ENCODE data around the gene DYRK1B.

DYRK1B gene

GRCh38 chr19:39852882-39853281 lies 18.9 kb upstream of the DYRK1B start:
- no peak for DNase-seq (ENCODE audit: low read depth)

- DNase-seq (ENCODE audit: low read depth): no peak
Measured at GRCh38 chr19:39850892-39851291, 16.9 kb upstream of the DYRK1B start.

- DNase-seq (ENCODE audit: low read depth): no peak
Measured at GRCh38 chr19:39848392-39848791, 14.4 kb upstream of the DYRK1B start.

- DNase-seq (ENCODE audit: low read depth): no peak
Measured at GRCh38 chr19:39847525-39847924, 13.6 kb upstream of the DYRK1B start.

- no peak for DNase-seq (ENCODE audit: low read depth)
Measured at GRCh38 chr19:39846678-39847486, 12.9 kb upstream of the DYRK1B start.

- DNase-seq (ENCODE audit: low read depth): peak; percentile 88
Measured at GRCh38 chr19:39845933-39846677, 12.1 kb upstream of the DYRK1B start, which contains the start of gene FBL. Gene FBL, minus strand, starts transcription at chr19:39846379. Its CDS starts 79 bp downstream, at chr19:39846300.

- no peak for DNase-seq (ENCODE audit: low read depth)
Measured at GRCh38 chr19:39845584-39845932, 11.6 kb upstream of the DYRK1B start.

GRCh38 chr19:39845172-39845571 lies 11.2 kb upstream of the DYRK1B start:
- DNase-seq (ENCODE audit: low read depth): no peak

- DNase-seq (ENCODE audit: low read depth): peak; percentile 59
Measured at GRCh38 chr19:39843919-39844793, 10.2 kb upstream of the DYRK1B start.

GRCh38 chr19:39842693-39843435 lies 8.9 kb upstream of the DYRK1B start:
- no peak for DNase-seq (ENCODE audit: low read depth)

- no peak for DNase-seq (ENCODE audit: low read depth)
Measured at GRCh38 chr19:39841041-39841440, 7.1 kb upstream of the DYRK1B start.

GRCh38 chr19:39840492-39840891 lies 6.5 kb upstream of the DYRK1B start:
- DNase-seq (ENCODE audit: low read depth): no peak

- DNase-seq (ENCODE audit: low read depth): no peak
Measured at GRCh38 chr19:39839678-39840327, 5.8 kb upstream of the DYRK1B start.

GRCh38 chr19:39838569-39838968 lies 4.6 kb upstream of the DYRK1B start:
- no peak for DNase-seq (ENCODE audit: low read depth)

- no peak for DNase-seq (ENCODE audit: low read depth)
Measured at GRCh38 chr19:39837978-39838377, 4.0 kb upstream of the DYRK1B start.

- no peak for DNase-seq (ENCODE audit: low read depth)
Measured at GRCh38 chr19:39834287-39834841, 402 bp upstream of the DYRK1B start.

- DNase-seq (ENCODE audit: low read depth): no peak
Measured at GRCh38 chr19:39833160-39833463, 850 bp downstream of the DYRK1B start.

- no peak for DNase-seq (ENCODE audit: low read depth)
Measured at GRCh38 chr19:39832341-39833083, 1.4 kb downstream of the DYRK1B start.

GRCh38 chr19:39831679-39832078 lies 2.3 kb downstream of the DYRK1B start:
- no peak for DNase-seq (ENCODE audit: low read depth)

- no peak for DNase-seq (ENCODE audit: low read depth)
Measured at GRCh38 chr19:39830847-39831246, 3.1 kb downstream of the DYRK1B start.

Measured in iris pigment epithelial cell (primary cell).